GM12878 (cell line): ENCODE measurements around the gene ITK. TPM values are rescaled to one million over a fixed set of nuclear protein-coding genes. Genes with fewer than 3 reads are reported as not detected.

Experiments used
- ATF7 ChIP-seq: fragments of 450-650 bp; IDR thresholded peaks from 2 replicates; pipeline ENCODE4 v1.6.1; 2016; ENCODE audit warnings: low read depth, mild to moderate bottlenecking
- CEBPB ChIP-seq, 2 experiments: fragments of 150-350 bp in 1 of 2; IDR thresholded peaks; 2 replicates each; pipeline ENCODE4 v1.6.1; 2012 to 2014; ENCODE audit warnings: low read depth in 2 of 2, low read length in 2 of 2, borderline replicate concordance in 1 of 2, inconsistent platforms in 1 of 2
- MEF2B ChIP-seq: fragments of 450-650 bp; IDR thresholded peaks from 2 replicates; pipeline ENCODE4 v1.6.1; 2018; ENCODE audit warnings: mild to moderate bottlenecking, moderate library complexity; ENCODE audit not compliant: partially characterized antibody, poor library complexity, severe bottlenecking
- MTA2 ChIP-seq: fragments of 450-650 bp; IDR thresholded peaks from 2 replicates; pipeline ENCODE4 v1.6.1; 2016; ENCODE audit warnings: low read depth, mild to moderate bottlenecking, moderate library complexity
- SPI1 ChIP-seq: IDR thresholded peaks from 2 replicates; pipeline ENCODE4 v1.6.1; 2011; ENCODE audit warnings: low read depth, mild to moderate bottlenecking, low read length, moderate library complexity, borderline replicate concordance; ENCODE audit not compliant: insufficient read depth
- ZZZ3 ChIP-seq: IDR thresholded peaks from 2 replicates; pipeline ENCODE4 v1.6.1; 2011; ENCODE audit warnings: low read depth; ENCODE audit not compliant: control insufficient read depth, insufficient read length
- polyA plus RNA-seq, 11 experiments: library from polyadenylated mRNA; depleted of rRNA in 4 of 11; unstranded in 6 of 11; stranded (reverse) in 5 of 11; fragments of >200 nt; fragmentation: Nextera tagmentation in 4 of 11; fragmentation: Illumina TruSeq in 1 of 11; extraction: Ambion mirVana in 4 of 11; extraction: Trizol in 1 of 11; gene quantifications; 1 replicate in 1 of 11; 2 replicates in 10 of 11; pipeline versions ENCODE4 v1.2.1 to v1.2.3, GENCODE V29; 2011 to 2016; ENCODE audit warnings: inconsistent platforms in 2 of 11, missing spikeins in 2 of 11, low read depth in 1 of 11
- total RNA-seq, 4 experiments: library from RNA; depleted of rRNA in 3 of 4; stranded (reverse); fragments of >200 nt in 3 of 4; fragmentation: Illumina TruSeq in 1 of 4; extraction: Trizol in 1 of 4; gene quantifications; 2 replicates each; pipeline versions ENCODE4 v1.2.1 to v1.2.3, GENCODE V29; 2013 to 2021
- TF ChIP-seq, protein P1 (sequence below): fragments of 450-650 bp; IDR thresholded peaks from 2 replicates; pipeline ENCODE4 v1.6.1; 2017; ENCODE audit warnings: mild to moderate bottlenecking, moderate library complexity
- TF ChIP-seq, protein P2 (sequence below): IDR thresholded peaks from 2 replicates; pipeline ENCODE4 v1.6.1; 2012; ENCODE audit warnings: improper control_type of control experiment, low read depth, low read length; ENCODE audit not compliant: insufficient replicate concordance

ITK gene
- total and polyA plus RNA-seq, 10 of the 15 experiments (the other 5 are each of a cell fraction or from before 2014, with no cell fraction given): 0.05 to 2.4 (median 0.76) TPM

DNA sequence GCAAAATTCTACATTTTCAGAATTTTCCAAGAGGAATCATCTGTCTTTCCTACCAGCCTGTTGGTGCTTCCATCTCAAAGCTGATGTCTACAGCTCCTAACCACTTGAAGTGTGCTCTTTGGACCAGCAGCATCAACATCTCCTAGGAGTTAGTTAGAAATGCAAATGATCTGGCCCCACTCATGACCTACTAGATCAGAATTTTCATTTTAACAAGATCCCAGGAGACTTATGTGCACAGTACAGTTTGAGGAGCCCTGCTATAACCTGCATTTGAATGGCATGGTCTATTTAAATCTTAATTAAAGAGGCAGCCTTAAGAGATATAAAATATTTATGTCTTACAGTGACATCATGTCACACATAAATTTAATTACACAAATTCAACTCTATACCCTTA lies 33.8 kb downstream of the ITK start (continued):
- TF ChIP-seq, protein P1, sequence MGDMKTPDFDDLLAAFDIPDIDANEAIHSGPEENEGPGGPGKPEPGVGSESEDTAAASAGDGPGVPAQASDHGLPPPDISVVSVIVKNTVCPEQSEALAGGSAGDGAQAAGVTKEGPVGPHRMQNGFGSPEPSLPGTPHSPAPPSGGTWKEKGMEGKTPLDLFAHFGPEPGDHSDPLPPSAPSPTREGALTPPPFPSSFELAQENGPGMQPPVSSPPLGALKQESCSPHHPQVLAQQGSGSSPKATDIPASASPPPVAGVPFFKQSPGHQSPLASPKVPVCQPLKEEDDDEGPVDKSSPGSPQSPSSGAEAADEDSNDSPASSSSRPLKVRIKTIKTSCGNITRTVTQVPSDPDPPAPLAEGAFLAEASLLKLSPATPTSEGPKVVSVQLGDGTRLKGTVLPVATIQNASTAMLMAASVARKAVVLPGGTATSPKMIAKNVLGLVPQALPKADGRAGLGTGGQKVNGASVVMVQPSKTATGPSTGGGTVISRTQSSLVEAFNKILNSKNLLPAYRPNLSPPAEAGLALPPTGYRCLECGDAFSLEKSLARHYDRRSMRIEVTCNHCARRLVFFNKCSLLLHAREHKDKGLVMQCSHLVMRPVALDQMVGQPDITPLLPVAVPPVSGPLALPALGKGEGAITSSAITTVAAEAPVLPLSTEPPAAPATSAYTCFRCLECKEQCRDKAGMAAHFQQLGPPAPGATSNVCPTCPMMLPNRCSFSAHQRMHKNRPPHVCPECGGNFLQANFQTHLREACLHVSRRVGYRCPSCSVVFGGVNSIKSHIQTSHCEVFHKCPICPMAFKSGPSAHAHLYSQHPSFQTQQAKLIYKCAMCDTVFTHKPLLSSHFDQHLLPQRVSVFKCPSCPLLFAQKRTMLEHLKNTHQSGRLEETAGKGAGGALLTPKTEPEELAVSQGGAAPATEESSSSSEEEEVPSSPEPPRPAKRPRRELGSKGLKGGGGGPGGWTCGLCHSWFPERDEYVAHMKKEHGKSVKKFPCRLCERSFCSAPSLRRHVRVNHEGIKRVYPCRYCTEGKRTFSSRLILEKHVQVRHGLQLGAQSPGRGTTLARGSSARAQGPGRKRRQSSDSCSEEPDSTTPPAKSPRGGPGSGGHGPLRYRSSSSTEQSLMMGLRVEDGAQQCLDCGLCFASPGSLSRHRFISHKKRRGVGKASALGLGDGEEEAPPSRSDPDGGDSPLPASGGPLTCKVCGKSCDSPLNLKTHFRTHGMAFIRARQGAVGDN: no peak
- TF ChIP-seq, protein P2, sequence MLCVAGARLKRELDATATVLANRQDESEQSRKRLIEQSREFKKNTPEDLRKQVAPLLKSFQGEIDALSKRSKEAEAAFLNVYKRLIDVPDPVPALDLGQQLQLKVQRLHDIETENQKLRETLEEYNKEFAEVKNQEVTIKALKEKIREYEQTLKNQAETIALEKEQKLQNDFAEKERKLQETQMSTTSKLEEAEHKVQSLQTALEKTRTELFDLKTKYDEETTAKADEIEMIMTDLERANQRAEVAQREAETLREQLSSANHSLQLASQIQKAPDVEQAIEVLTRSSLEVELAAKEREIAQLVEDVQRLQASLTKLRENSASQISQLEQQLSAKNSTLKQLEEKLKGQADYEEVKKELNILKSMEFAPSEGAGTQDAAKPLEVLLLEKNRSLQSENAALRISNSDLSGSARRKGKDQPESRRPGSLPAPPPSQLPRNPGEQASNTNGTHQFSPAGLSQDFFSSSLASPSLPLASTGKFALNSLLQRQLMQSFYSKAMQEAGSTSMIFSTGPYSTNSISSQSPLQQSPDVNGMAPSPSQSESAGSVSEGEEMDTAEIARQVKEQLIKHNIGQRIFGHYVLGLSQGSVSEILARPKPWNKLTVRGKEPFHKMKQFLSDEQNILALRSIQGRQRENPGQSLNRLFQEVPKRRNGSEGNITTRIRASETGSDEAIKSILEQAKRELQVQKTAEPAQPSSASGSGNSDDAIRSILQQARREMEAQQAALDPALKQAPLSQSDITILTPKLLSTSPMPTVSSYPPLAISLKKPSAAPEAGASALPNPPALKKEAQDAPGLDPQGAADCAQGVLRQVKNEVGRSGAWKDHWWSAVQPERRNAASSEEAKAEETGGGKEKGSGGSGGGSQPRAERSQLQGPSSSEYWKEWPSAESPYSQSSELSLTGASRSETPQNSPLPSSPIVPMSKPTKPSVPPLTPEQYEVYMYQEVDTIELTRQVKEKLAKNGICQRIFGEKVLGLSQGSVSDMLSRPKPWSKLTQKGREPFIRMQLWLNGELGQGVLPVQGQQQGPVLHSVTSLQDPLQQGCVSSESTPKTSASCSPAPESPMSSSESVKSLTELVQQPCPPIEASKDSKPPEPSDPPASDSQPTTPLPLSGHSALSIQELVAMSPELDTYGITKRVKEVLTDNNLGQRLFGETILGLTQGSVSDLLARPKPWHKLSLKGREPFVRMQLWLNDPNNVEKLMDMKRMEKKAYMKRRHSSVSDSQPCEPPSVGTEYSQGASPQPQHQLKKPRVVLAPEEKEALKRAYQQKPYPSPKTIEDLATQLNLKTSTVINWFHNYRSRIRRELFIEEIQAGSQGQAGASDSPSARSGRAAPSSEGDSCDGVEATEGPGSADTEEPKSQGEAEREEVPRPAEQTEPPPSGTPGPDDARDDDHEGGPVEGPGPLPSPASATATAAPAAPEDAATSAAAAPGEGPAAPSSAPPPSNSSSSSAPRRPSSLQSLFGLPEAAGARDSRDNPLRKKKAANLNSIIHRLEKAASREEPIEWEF: no peak
- TF ChIP-seq MEF2B (peak; percentile 18), ATF7 (no peak), SPI1 (no peak), CEBPB (IDR thresholded peaks at IDR 0.05; ENCODE audit: borderline replicate concordance in 1 of 2, low read depth in 2 of 2, low read length in 2 of 2) (no peak), MTA2 (peak; percentile 56), ZZZ3 (no peak)
- TF ChIP-seq, all 136 proteins: peak for 3
